Right lobe of liver (tissue), 6 donors: ENCODE results near the gene ST6GALNAC6. TPM values are rescaled to one million over a fixed set of nuclear protein-coding genes. Genes with fewer than 3 reads are reported as not detected.
A peak's percentile ranks its signal among the peaks of the same experiment; 100 is the strongest.
"Not testable (repeated sequence)": the region's sequence is repeated elsewhere in the genome, so short reads cannot be mapped to it uniquely, and the experiment has no call there.

Experiments
- ATAC-seq, 4 donors: fragments of 200-7000 bp; cut with Tn5 transposase; one replicate each; pipeline ENCODE4 v1.9.1; 2020; ENCODE audit warnings: mild to moderate bottlenecking in 4 of 4, moderate library complexity in 4 of 4
- DNase-seq, 3 donors: peaks; one replicate each; pipeline ENCODE4 v3.0.0-alpha.2; 2020
- H3K27ac ChIP-seq, 3 donors: fragments of 200-600 bp; one replicate each; pipeline ENCODE4 v1.8.0; 2022
- H3K27me3 ChIP-seq, 2 donors: fragments of 200-600 bp; one replicate each; pipeline ENCODE4 v1.8.0; 2022
- H3K36me3 ChIP-seq, 4 donors: fragments of 200-600 bp; sonication (generic) in 1 of 4; one replicate each; pipeline versions ENCODE4 v1.5.1 to v1.8.0; 2017 to 2022; ENCODE audit warnings: control low read depth in 1 of 4
- H3K4me1 ChIP-seq, 4 donors: fragments of 200-600 bp; sonication (generic) in 1 of 4; one replicate each; pipeline versions ENCODE4 v1.5.1 to v1.8.0; 2017 to 2022; ENCODE audit warnings: control low read depth in 1 of 4
- H3K4me3 ChIP-seq, 3 donors: fragments of 200-600 bp; one replicate each; pipeline ENCODE4 v1.8.0; 2022
- H3K9me3 ChIP-seq, 4 donors: fragments of 200-600 bp; sonication (generic) in 1 of 4; one replicate each; pipeline versions ENCODE4 v1.5.1 to v1.8.0; 2017 to 2022; ENCODE audit warnings: control low read depth in 1 of 4
- POLR2A ChIP-seq: fragments of 450-650 bp; IDR thresholded peaks from one replicate; pipeline ENCODE4 v1.6.1; 2017; ENCODE audit warnings: antibody characterized with exemption, mild to moderate bottlenecking
- WGBS: methylation state at CpG from one replicate; pipeline ENCODE4 v1.1.6; 2018; ENCODE audit warnings: low coverage, low lambda C conversion rate; ENCODE audit not compliant: insufficient coverage; ENCODE audit errors: missing lambda C conversion rate; 5-methylcytosine and 5-hydroxymethylcytosine counted together
- intact Hi-C, 2 donors: fragments of 100-400 bp; cut with DNase I; formaldehyde crosslinking; loops; one replicate each; pipeline versions ENCODE4 v1.11.2 to v1.14.1; 2022
- microRNA-seq, 2 donors: library from miRNA; unstranded; fragments of <30 nt; microRNA quantifications; one replicate each; pipeline ENCODE4, GENCODE V29; 2019 to 2020
- small RNA-seq, 2 experiments: library from RNA; depleted of rRNA; stranded (forward); fragments of <200 nt; gene quantifications; one replicate each; pipeline ENCODE3, GENCODE V24; 2016
- total RNA-seq, 6 experiments: library from RNA; depleted of rRNA in 2 of 6; stranded (reverse); fragments of >200 nt in 2 of 6; fragmentation: NEBNext Ultra II Directional in 3 of 6; extraction: Animal tissue kit (Norgen Biotek cat#: 25700) in 3 of 6; gene quantifications; one replicate each; pipeline versions ENCODE4 v1.1.0 to v1.2.4, GENCODE V29; 2016 to 2023
- TF ChIP-seq, protein P1 (sequence below), 4 donors: fragments of 200-600 bp in 3 of 4; fragments of 450-650 bp in 1 of 4; IDR thresholded peaks; one replicate each; pipeline versions ENCODE4 v1.5.1 to v1.8.0; 2016 to 2022; ENCODE audit warnings: antibody characterized with exemption in 4 of 4, mild to moderate bottlenecking in 2 of 4
- donor health status: DM: no; HTN: yes; CAD: no.
- donor health status: DM: no; HTN: no; CAD: no.
- donor health status: DM: no; HTN: no; CAD: no.
- donor health status: DM: no; HTN: yes; CAD: no.
- donor health status: DM: no; HTN: yes; CAD: no.

ST6GALNAC6 gene
- total RNA-seq, 6 experiments from 2014 or later, result 22.5 to 40.3 (median 29.8) TPM

DNA sequence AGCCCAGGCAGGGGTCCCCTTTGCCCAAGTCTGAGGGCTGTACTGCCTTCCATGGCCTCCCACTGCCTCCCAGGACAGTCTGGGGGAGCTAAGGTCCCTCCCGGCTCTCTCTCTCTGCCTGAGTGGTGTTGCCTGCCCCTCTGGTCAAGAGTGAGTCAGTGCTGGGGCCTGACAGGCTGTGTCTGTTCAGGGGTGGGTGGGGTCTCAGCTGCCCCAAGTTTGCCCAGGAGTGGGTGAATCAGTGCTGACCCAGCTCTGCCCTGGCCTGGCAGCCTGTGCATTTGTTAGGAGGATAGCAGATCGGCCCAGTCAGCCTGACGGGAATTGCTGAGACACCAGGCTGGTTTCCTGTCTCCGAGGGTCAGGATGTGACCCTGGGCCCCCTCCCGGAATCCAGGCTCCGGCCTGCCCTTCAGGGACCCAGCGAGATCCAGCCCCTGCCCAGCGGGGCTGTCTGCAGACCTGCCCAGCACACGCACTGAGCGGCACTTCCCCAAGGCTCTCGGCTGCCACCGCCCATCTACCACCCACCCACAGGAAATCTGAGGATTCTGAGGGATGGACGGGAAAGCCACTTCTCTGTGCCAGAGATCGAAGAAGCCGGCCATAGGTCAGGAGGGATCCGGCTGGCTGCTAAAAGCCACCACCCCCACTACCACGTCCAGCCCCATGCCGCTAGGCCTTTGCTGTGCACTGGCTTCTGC lies 60.9 kb downstream of the ST6GALNAC6 start:
- Histone ChIP-seq H3K27ac (peak overlapping the region; percentile 66 to 92 (median 76)), H3K4me1 (peaks cover 0 to 30% (median 18%) of the 10 kb centered on the region in 4 donors), H3K27me3 (no peaks in the 10 kb centered on the region), H3K9me3 (no peaks in the 10 kb centered on the region), H3K36me3 (no peaks in the 10 kb centered on the region), H3K4me3 (peak overlapping the region in 2 of 3 donors; percentile 12 to 14)
- WGBS, result no CpG with 5 or more reads among the region's 18 CpGs
- ATAC-seq (peak; percentile 86 to 92 (median 88)), DNase-seq (peak; percentile 74 to 94 (median 80))
- peak; percentile 85 for TF ChIP-seq POLR2A
- TF ChIP-seq, protein P1, sequence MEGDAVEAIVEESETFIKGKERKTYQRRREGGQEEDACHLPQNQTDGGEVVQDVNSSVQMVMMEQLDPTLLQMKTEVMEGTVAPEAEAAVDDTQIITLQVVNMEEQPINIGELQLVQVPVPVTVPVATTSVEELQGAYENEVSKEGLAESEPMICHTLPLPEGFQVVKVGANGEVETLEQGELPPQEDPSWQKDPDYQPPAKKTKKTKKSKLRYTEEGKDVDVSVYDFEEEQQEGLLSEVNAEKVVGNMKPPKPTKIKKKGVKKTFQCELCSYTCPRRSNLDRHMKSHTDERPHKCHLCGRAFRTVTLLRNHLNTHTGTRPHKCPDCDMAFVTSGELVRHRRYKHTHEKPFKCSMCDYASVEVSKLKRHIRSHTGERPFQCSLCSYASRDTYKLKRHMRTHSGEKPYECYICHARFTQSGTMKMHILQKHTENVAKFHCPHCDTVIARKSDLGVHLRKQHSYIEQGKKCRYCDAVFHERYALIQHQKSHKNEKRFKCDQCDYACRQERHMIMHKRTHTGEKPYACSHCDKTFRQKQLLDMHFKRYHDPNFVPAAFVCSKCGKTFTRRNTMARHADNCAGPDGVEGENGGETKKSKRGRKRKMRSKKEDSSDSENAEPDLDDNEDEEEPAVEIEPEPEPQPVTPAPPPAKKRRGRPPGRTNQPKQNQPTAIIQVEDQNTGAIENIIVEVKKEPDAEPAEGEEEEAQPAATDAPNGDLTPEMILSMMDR (IDR thresholded peaks at IDR 0.05), result no peak
- intact Hi-C loops, result no loop called here

DNA sequence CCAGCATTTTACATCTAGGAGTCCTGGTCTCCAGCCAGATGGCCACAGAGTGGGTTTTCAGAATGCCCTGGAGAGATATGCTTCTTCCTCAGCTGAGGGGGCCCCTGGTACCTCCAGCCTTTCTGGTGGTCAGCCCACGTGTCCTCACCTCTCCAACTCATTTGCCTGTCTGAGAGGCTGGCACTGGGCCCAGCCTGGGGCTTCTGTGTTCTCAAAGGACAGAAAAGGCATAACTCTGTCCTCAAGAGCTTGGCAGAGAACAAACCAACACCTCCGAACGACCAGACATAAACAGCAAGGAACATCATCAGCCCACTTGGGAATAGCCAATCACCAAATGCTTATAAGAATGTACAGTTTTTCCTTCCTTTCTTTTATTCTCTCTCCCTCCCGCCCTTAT lies 62.1 kb downstream of the ST6GALNAC6 start:
- intact Hi-C loops, result no loop called here
- peaks cover 0 to 35% (median 20%) of the 10 kb centered on the region in 4 donors for H3K4me1 ChIP-seq
- DNase-seq (no peak), ATAC-seq (no peak)
- WGBS, result 75% methylated on average over 2 of the region's 4 CpGs
- H3K27me3 ChIP-seq, result no peaks in the 10 kb centered on the region
- H3K27ac ChIP-seq, result peak overlapping the region in 1 of 3 donors; percentile 92
- H3K9me3 ChIP-seq, result no peaks in the 10 kb centered on the region
- H3K4me3 ChIP-seq, result no peak overlapping the region
- no peaks in the 10 kb centered on the region for H3K36me3 ChIP-seq
- no peak for TF ChIP-seq POLR2A
- TF ChIP-seq, protein P1 (IDR thresholded peaks at IDR 0.05), result no peak

DNA sequence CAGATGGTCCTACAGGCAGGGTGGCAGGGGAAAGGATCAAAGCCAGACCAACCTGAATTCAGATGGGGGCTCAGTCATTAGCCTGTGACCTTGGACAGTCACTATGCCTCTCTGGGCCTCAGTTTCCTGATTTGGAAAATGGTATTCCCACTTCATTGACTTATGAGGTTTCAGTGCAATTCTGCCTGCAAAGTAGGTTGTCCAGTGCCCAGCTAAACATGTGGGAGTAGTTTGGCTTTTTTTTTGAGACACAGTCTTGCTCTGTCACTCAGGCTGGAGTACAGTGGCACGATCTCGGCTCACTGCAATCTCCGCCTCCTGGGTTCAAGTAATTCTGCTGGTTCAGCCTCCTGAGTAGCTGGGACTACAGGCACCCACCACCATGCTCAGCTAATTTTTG lies 62.8 kb downstream of the ST6GALNAC6 start:
- H3K27me3 ChIP-seq, H3K9me3 ChIP-seq, H3K4me3 ChIP-seq, intact Hi-C loops, ATAC-seq, H3K36me3 ChIP-seq, DNase-seq: not testable (repeated sequence)
- Histone ChIP-seq H3K27ac (peak overlapping the region in 1 of 3 donors; percentile 61), H3K4me1 (peaks cover 0 to 36% (median 21%) of the 10 kb centered on the region in 4 donors)
- WGBS, result 85% methylated on average over 3 of the region's 3 CpGs

DNA sequence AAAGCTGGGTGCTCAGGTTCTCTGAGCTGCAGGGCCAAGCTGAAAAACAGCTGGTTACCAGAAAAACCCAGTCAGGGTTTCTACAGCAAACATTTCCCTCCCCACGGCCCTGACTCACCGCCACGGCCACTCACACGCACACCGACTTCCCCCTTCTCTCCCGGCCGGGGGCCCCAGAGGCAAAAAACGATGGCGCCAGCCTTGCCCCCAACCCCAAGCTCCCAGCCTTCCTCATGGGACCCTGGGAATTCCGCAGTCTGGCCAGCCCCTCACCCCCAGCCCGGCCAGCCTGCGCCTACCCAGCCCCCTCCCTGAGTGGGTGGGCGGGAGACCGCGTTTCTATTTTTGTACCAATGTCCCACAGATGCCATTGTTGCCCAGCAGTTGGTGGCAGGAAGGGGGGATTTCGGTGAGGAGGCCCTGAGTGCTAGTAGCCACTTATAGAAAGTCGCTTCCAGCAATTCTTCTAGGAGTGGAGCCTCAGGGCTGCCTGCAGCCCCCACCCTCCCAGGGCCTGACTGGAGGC lies 63.3 kb downstream of the ST6GALNAC6 start:
- H3K4me3 ChIP-seq, result no peak overlapping the region
- H3K27ac ChIP-seq, result peak overlapping the region in 2 of 3 donors; percentile 43 to 61
- no peaks in the 10 kb centered on the region for H3K27me3 ChIP-seq
- DNase-seq (no peak), ATAC-seq (no peak)
- TF ChIP-seq POLR2A, result no peak
- TF ChIP-seq, protein P1 (IDR thresholded peaks at IDR 0.05), result no peak
- peaks cover 0 to 36% (median 19%) of the 10 kb centered on the region in 4 donors for H3K4me1 ChIP-seq
- no peaks in the 10 kb centered on the region for H3K9me3 ChIP-seq
- WGBS, result 44% methylated on average over 6 of the region's 17 CpGs
- intact Hi-C loops, result no loop called here
- no peaks in the 10 kb centered on the region for H3K36me3 ChIP-seq

Small RNA genes within 50 kb of the gene (microRNA-seq; reads per million reads assigned to microRNA genes)
- gene MIR4672, result 0 reads per million in 2 donors

Small RNA genes within 50 kb of the gene (small RNA-seq; reads per million reads assigned to genes)
- gene MIR4672, result 0 reads per million in 2 experiments
- gene RNA5SP296, result 0 reads per million in 2 experiments

Other genes with a start within 250 kb of the ST6GALNAC6 start
- gene CFAP157, start 192.6 kb downstream of the ST6GALNAC6 start, total RNA-seq, result under 1 TPM in 1 of 6 experiments, not detected in 5; 0.10 TPM
- 10 to 100 TPM in 2 of 6 experiments, 1 to 10 TPM in 4; 4.8 to 21.2 (median 6.8) TPM for gene PTRH1, start 183.9 kb downstream of the ST6GALNAC6 start, total RNA-seq
- under 1 TPM in 2 of 6 experiments, not detected in 4; 0.05 to 0.12 TPM for gene TTC16, start 183.5 kb downstream of the ST6GALNAC6 start, total RNA-seq
- 10 to 100 TPM in 2 of 6 experiments, 1 to 10 TPM in 4; 6.1 to 15.3 (median 7.7) TPM for gene TOR2A, start 164.3 kb downstream of the ST6GALNAC6 start, total RNA-seq
- 1 to 10 TPM; 1.7 to 5.6 (median 2.7) TPM for gene SH2D3C, start 120.9 kb downstream of the ST6GALNAC6 start, total RNA-seq
- 100 to 1,000 TPM in 1 of 6 experiments, 10 to 100 TPM in 5; 49.4 to 107 (median 54.5) TPM for gene CDK9, start 113.6 kb downstream of the ST6GALNAC6 start, total RNA-seq
- gene FPGS, start 96.7 kb downstream of the ST6GALNAC6 start, total RNA-seq, result 10 to 100 TPM; 44.3 to 68.5 (median 56.9) TPM
- gene ENG, start 44.9 kb downstream of the ST6GALNAC6 start, total RNA-seq, result 10 to 100 TPM; 27.4 to 90.1 (median 54.1) TPM
- 10 to 100 TPM; 31.4 to 78.6 (median 51.7) TPM for gene AK1, start 21.9 kb downstream of the ST6GALNAC6 start, total RNA-seq
- gene ST6GALNAC4, start 17.4 kb upstream of the ST6GALNAC6 start, total RNA-seq, result 10 to 100 TPM in 3 of 6 experiments, 1 to 10 TPM in 3; 3.2 to 23.8 (median 11.2) TPM
- under 1 TPM in 3 of 6 experiments, not detected in 3; 0.58 to 0.81 (median 0.70) TPM for gene PIP5KL1, start 31.2 kb upstream of the ST6GALNAC6 start, total RNA-seq
- 10 to 100 TPM; 10.6 to 19.1 (median 13.9) TPM for gene DPM2, start 38.3 kb upstream of the ST6GALNAC6 start, total RNA-seq
- 10 to 100 TPM in 5 of 6 experiments, 1 to 10 TPM in 1; 9.7 to 54.1 (median 23.6) TPM for gene EEIG1, start 81.4 kb upstream of the ST6GALNAC6 start, total RNA-seq
- 1 to 10 TPM; 3.9 to 6.8 (median 5.7) TPM for gene NAIF1, start 167.7 kb upstream of the ST6GALNAC6 start, total RNA-seq
- 10 to 100 TPM; 21.2 to 81.5 (median 53.3) TPM for gene SLC25A25, start 168.6 kb upstream of the ST6GALNAC6 start, total RNA-seq
- 10 to 100 TPM; 27.2 to 67.2 (median 30.5) TPM for gene PTGES2, start 228.1 kb upstream of the ST6GALNAC6 start, total RNA-seq
- 10 to 100 TPM in 4 of 6 experiments, 1 to 10 TPM in 2; 2.7 to 81.8 (median 18.1) TPM for gene LCN2, start 249.8 kb upstream of the ST6GALNAC6 start, total RNA-seq